ENCODE results near the gene MRPL1.

- no peak for TF ChIP-seq HMGA2 (CRISPR knock-in tag; IDR thresholded peaks at IDR 0.05)
- no peak for TF ChIP-seq MAX (CRISPR knock-in tag; IDR thresholded peaks at IDR 0.05)
- TF ChIP-seq CTCF (IDR thresholded peaks at IDR 0.05): no peak
- no peak for TF ChIP-seq ARID4B (CRISPR knock-in tag; IDR thresholded peaks at IDR 0.05; ENCODE audit: borderline replicate concordance)
- no peak for TF ChIP-seq KAT7 (CRISPR knock-in tag; IDR thresholded peaks at IDR 0.05; ENCODE audit: borderline replicate concordance)
These were observed 75.9 kb downstream of the MRPL1 start for GRCh38 chr4:77938560-77938959.
